ENCODE data around the gene PPP1R9A. TPM values are rescaled to one million over a fixed set of nuclear protein-coding genes. Genes with fewer than 3 reads are reported as not detected.

PPP1R9A gene
- total RNA-seq, 1 experiment from 2014 or later: 5.9 TPM

GRCh38 chr7:95253986-95254385 lies 346.6 kb downstream of the PPP1R9A start:
- no peaks in the 10 kb centered on the region for H3K9me2 ChIP-seq (replicated peaks; ENCODE audit: low read length)
- H4K20me1 ChIP-seq (ENCODE audit: low read length): no peaks in the 10 kb centered on the region
- H3K27ac ChIP-seq (ENCODE audit: low read length): no peak overlapping the region
- H3K4me3 ChIP-seq (ENCODE audit: low read length): no peak overlapping the region
- H2AFZ ChIP-seq (ENCODE audit: low read length): no peak overlapping the region
- ChIA-PET CTCF (interaction anchor here (0.8 kb wide), 1 partner anchor 437 kb away, joined by 3 read pairs; no protein-coding TSS in a partner anchor), POLR2A (ENCODE audit: unreplicated experiment) (no interaction called here)
- H3K27me3 ChIP-seq (ENCODE audit: low read length): no peaks in the 10 kb centered on the region
- ATAC-seq (no peak), DNase-seq (no peak)
- intact Hi-C loops (cut with micrococcal nuclease): no loop called here
- H3K4me2 ChIP-seq (ENCODE audit: low read length): no peak overlapping the region
- no peaks in the 10 kb centered on the region for H3K36me3 ChIP-seq (ENCODE audit: low read depth, low read length)
- 0 out of 2 replicates have a peak, but pooled peaks cover 3% of the 10 kb centered on the region for H3K4me1 ChIP-seq (ENCODE audit: insufficient read depth, low read length)
- no peaks in the 10 kb centered on the region for H3K9me3 ChIP-seq (ENCODE audit: low read length)
- no peaks in the 10 kb centered on the region for H3K79me2 ChIP-seq (ENCODE audit: low read length)
- TF ChIP-seq EZH2phosphoT487 (IDR thresholded peaks at IDR 0.05; ENCODE audit: borderline replicate concordance, low read length) (no peak), EZH2 (IDR thresholded peaks at IDR 0.05; ENCODE audit: low read length, unreplicated experiment) (no peak), CTCF (conservative IDR thresholded peaks at IDR 0.05; ENCODE audit: low read depth, low read length) (no peak)
- H3F3A ChIP-seq (ENCODE audit: low read length, unreplicated experiment): no peaks in the 10 kb centered on the region
- H3K9ac ChIP-seq (ENCODE audit: low read length): no peak overlapping the region
- BruUV-seq (replicated peaks): no TSS peak

GRCh38 chr7:95255691-95256090 lies 348.3 kb downstream of the PPP1R9A start:
- Histone ChIP-seq H4K20me1 (ENCODE audit: low read length) (no peaks in the 10 kb centered on the region), H3K4me1 (ENCODE audit: insufficient read depth, low read length) (0 out of 2 replicates have a peak, but pooled peaks cover 3% of the 10 kb centered on the region), H3K4me2 (ENCODE audit: low read length) (no peak overlapping the region), H3K27me3 (ENCODE audit: low read length) (no peaks in the 10 kb centered on the region), H3F3A (ENCODE audit: low read length, unreplicated experiment) (no peaks in the 10 kb centered on the region), H3K4me3 (ENCODE audit: low read length) (no peak overlapping the region), H3K9me3 (ENCODE audit: low read length) (no peaks in the 10 kb centered on the region), H3K9ac (ENCODE audit: low read length) (no peak overlapping the region), H3K79me2 (ENCODE audit: low read length) (no peaks in the 10 kb centered on the region), H2AFZ (ENCODE audit: low read length) (no peak overlapping the region), H3K36me3 (ENCODE audit: low read depth, low read length) (no peaks in the 10 kb centered on the region), H3K27ac (ENCODE audit: low read length) (no peak overlapping the region), H3K9me2 (replicated peaks; ENCODE audit: low read length) (no peaks in the 10 kb centered on the region)
- ATAC-seq: peak; percentile 22; the same call in 1 of the 2 replicates
- intact Hi-C loops (cut with micrococcal nuclease): no loop called here
- POLR2A ChIA-PET (ENCODE audit: unreplicated experiment): no interaction called here
- DNase-seq: no peak
- BruUV-seq (replicated peaks): no TSS peak
- TF ChIP-seq EZH2 (IDR thresholded peaks at IDR 0.05; ENCODE audit: low read length, unreplicated experiment): no peak
- no peak for TF ChIP-seq EZH2phosphoT487 (IDR thresholded peaks at IDR 0.05; ENCODE audit: borderline replicate concordance, low read length)
- no peak for TF ChIP-seq CTCF (conservative IDR thresholded peaks at IDR 0.05; ENCODE audit: low read depth, low read length)
- CTCF ChIA-PET: no interaction called here

GRCh38 chr7:95261895-95262415 lies 354.6 kb downstream of the PPP1R9A start:
- BruUV-seq (replicated peaks): no TSS peak
- no peaks in the 10 kb centered on the region for H3K36me3 ChIP-seq (ENCODE audit: low read depth, low read length)
- TF ChIP-seq EZH2 (IDR thresholded peaks at IDR 0.05; ENCODE audit: low read length, unreplicated experiment) (no peak), CTCF (conservative IDR thresholded peaks at IDR 0.05; ENCODE audit: low read depth, low read length) (no peak), EZH2phosphoT487 (IDR thresholded peaks at IDR 0.05; ENCODE audit: borderline replicate concordance, low read length) (no peak)
- POLR2A ChIA-PET (ENCODE audit: unreplicated experiment): no interaction called here
- no peak overlapping the region for H3K4me3 ChIP-seq (ENCODE audit: low read length)
- no peaks in the 10 kb centered on the region for H3K9me2 ChIP-seq (replicated peaks; ENCODE audit: low read length)
- CTCF ChIA-PET: no interaction called here
- ATAC-seq: no peak
- peaks cover 30% of the 10 kb centered on the region for H3K4me1 ChIP-seq (ENCODE audit: insufficient read depth, low read length)
- H3K9ac ChIP-seq (ENCODE audit: low read length): no peak overlapping the region
- no peak overlapping the region for H3K27ac ChIP-seq (ENCODE audit: low read length)
- H3K4me2 ChIP-seq (ENCODE audit: low read length): no peak overlapping the region
- no peak for DNase-seq
- no peaks in the 10 kb centered on the region for H3F3A ChIP-seq (ENCODE audit: low read length, unreplicated experiment)
- H3K9me3 ChIP-seq (ENCODE audit: low read length): no peaks in the 10 kb centered on the region
- intact Hi-C loops (cut with micrococcal nuclease): no loop called here
- H3K79me2 ChIP-seq (ENCODE audit: low read length): no peaks in the 10 kb centered on the region
- no peak overlapping the region for H2AFZ ChIP-seq (ENCODE audit: low read length)
- no peaks in the 10 kb centered on the region for H3K27me3 ChIP-seq (ENCODE audit: low read length)
- no peaks in the 10 kb centered on the region for H4K20me1 ChIP-seq (ENCODE audit: low read length)

Data from PC-3 (cell line).